ENCODE measurements around the gene GBE1.

Gene GBE1

DNA sequence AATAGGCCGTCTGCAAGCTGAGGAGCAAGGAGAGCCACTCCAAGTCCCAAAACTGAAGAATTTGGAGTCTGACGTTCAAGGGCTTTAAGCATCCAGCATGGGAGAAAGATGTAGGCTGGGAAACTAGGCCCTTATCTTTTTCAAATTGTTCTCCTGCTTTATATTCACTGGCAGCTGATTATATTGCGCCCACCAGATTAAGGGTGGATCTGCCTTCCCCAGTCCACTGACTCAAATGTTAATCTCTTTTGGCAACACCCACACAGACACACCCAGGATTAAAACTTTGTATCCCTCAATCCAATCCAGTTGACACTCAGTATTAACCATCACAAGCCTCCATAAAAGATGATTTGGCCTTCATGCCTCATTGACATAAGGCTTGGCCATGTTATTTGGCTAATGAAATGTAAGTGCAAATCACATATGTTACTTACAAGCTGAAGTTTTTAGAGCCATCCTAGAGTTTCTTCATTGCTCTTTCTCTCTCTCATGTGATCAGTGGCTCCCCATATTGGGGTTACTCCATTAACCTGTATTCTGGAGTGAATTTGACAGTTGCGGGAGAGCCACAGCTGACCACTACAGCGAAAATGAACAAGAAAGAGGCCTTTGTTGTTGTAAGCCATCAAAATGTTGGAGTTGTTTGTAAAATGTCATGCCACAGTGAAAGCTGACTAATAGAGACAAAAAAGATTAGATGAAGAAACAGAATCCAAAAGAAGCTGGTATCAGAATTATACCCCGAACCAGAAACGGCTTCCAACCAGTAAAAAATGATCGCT lies 61.7 kb downstream of the GBE1 start:
- no peak for DNase-seq (ENCODE audit: low spot score)

GRCh38 chr3:81696090-81696489 lies 65.4 kb downstream of the GBE1 start:
- no peak for DNase-seq (ENCODE audit: low spot score)

GRCh38 chr3:81695302-81695701 lies 66.1 kb downstream of the GBE1 start:
- no peak for DNase-seq (ENCODE audit: low spot score)

- no peak for DNase-seq (ENCODE audit: low spot score)
Observed at GRCh38 chr3:81694662-81695061, 66.8 kb downstream of the GBE1 start.

DNA sequence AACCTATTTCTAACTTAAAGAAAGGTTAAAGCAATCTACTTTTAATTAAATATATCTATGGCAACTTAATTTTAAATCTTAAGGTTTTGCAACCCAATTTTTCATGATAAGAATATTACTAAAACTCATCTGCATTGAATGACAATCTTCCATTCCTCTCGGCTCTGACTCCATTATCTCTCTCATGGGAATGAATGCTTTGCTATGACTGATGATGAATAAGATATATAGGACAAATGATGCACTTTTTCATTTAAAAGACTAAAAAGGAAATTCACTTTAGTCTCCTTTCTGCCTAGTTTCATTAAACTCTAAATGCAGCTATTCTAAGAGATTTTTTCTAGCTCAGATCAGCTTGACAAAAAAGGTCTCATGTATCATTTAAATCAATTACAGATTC lies 68.7 kb downstream of the GBE1 start:
- no peak for DNase-seq (ENCODE audit: low spot score)

DNA sequence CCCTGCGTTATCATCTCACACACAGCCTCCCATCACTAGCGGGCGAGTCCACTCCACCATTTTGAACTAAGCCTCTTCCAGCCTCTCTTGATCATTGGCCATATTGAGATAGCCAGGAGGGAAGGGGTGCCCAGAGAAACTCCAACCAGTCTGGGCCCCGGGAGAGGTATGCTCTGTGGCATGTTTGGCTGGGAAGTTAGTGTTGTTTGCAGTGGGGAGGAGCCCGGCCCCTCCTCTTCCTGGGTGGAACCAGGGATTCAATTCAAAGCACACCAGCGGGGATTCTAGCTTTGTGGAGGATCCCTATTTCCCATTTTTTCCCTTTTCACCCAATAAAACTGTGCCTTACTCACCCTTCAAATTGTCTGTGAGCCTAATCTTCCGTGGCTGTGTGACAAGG lies 71.8 kb downstream of the GBE1 start:
- DNase-seq (ENCODE audit: low spot score), result no peak

DNA sequence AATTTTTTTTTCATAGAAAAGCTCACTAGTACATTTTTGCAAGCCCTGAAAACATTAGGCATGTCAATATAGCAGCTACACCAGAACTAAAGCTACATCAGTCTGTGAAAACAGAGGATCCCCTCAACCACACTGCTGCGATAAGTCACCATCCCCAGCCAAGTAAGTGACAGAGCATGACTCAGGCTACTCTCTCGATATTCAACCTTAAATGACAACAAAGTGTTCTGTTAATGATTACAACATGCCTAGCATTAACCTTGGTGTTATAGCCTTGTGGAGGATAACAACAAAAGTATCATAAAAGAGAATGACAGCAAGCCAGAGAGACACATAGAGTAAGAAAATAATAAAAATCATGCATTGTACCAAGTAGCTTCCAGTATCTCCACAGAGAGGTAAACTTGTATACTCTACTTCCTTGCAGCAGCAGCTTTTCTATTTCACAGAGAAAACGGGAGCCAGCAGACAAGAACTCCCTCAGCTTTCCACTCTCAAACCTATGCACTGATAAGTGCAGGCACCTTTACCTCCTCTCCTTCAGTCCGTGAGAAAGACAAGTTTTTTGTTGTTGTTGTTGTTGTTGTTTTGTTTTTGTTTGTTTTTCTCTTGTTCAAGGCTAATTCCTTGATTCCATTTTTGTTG lies 76.6 kb downstream of the GBE1 start:
- no peak for DNase-seq (ENCODE audit: low spot score)

DNA sequence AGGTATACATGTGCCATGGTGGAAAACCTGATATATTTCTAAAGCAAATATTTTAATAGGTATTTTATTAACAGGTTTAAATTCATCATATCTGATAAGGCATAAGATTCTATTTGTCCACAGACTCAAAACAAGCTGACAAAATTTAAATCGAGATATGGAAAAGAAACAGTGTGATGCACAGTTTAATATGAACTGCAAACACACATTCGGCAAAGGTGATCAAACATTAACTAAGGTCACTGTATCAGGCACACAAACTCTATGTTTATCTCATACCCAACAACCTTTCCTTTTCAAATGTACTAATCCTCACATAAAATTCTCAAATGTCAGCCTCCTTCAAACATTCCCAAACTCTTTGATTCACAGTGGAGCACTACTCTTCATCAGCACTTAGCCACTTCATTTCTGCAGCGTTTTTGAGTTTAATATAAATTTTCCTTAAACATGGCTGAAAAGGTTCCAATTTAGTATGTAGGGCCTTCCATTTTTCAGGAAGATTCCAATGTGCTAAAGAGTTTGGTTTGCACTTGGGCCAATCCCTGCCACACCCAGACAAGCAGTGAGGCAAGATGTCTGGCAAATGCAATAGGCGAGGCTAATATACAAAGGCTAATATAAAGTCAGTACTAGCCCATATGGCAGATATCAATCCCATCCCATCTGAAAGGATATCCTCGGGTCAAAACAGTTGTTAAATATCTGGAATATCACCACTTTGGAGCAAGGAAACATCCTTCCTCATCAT lies 84.6 kb downstream of the GBE1 start:
- DNase-seq (ENCODE audit: low spot score), result no peak

DNA sequence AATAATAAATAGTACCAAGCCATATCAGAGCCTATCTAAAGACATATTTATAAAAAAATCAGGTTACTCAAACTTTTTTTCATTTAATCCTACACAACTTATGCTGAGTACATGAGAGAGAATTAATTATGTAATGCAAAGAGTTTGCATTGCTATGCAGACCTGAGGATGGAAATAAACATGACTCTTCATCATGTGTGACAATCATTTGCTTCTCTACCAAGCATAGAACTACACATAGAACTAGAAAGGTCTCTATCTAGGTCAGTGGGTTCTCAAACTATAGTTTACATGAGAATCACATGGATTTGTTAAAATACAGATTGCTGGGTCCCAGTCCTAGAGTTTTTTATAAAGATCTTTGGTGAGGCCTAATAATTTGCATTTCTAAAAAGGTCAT lies 86.8 kb downstream of the GBE1 start:
- no peak for DNase-seq (ENCODE audit: low spot score)

GRCh38 chr3:81668283-81668682 lies 93.2 kb downstream of the GBE1 start:
- no peak for DNase-seq (ENCODE audit: low spot score)

- peak; percentile 2 for DNase-seq (ENCODE audit: low spot score)
Observed at GRCh38 chr3:81666502-81667121, 94.8 kb downstream of the GBE1 start.

DNA sequence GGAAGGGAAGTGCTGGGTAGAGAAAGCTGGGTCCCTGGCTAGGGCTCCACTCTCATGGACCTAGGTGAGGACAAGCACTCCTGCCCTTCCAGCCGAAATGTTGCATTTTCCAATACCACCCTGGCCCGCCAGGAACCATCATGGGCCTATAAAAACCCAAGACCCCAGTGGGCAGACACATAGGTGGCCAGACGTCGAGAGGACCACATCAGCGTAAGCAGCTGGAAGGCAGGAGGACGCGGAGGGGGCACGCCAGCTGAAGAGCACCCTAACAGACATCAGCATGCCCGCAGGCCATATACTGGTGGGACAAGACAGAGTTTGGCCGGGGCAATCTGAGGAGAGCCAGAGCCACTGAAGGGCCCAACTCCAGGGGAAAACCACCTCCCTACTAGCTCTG lies 98.3 kb downstream of the GBE1 start:
- DNase-seq (ENCODE audit: low spot score), result no peak

- no peak for DNase-seq (ENCODE audit: low spot score)
Observed at GRCh38 chr3:81660036-81660435, 101.4 kb downstream of the GBE1 start.

GRCh38 chr3:81658322-81658997 lies 103.0 kb downstream of the GBE1 start:
- DNase-seq (ENCODE audit: low spot score), result no peak

GRCh38 chr3:81651139-81651538 lies 110.3 kb downstream of the GBE1 start:
- no peak for DNase-seq (ENCODE audit: low spot score)

GRCh38 chr3:81650187-81650586 lies 111.3 kb downstream of the GBE1 start:
- DNase-seq (ENCODE audit: low spot score), result no peak

DNA sequence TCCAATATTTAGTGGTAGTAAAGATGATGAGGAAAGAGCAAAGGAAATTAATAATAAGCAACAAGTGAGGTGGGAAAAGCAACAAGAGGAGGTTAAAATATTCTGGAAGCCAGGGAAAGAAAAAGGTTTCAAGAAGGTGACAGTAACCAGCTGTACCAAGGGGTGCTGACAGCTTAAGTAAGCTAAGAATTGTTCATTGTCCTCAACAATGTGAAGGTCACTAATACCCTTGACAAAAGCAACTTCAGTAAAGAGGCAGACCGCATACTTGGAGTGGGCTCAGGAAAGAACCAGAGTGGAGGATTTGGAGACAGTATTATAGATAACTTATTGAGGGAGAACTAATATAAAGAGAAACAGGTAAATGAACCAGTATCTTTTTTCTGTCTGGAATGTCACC lies 116.2 kb downstream of the GBE1 start:
- DNase-seq (ENCODE audit: low spot score), result no peak

- no peak for DNase-seq (ENCODE audit: low spot score)
Observed at GRCh38 chr3:81643721-81644120, 117.7 kb downstream of the GBE1 start.

DNA sequence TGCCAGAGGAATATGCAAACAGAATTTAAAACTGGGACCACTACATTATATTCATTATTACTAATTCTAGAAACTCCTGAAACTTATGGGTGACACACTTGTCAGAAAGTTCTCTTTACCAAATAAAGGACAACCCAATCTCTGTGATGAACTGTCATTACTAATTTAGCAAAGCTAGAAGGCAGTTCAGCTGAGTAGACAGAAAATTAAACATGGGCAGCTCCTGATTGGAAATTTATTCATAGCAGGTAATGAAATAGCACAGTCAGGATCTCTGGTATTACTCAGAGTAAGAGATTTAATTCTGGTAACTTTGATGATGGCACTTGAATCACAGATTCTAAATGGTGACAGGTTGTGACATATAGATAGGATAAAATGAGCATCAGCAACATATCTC lies 123.0 kb downstream of the GBE1 start:
- no peak for DNase-seq (ENCODE audit: low spot score)

- DNase-seq (ENCODE audit: low spot score), result no peak
Observed at GRCh38 chr3:81632659-81633058, 128.8 kb downstream of the GBE1 start.

DNA sequence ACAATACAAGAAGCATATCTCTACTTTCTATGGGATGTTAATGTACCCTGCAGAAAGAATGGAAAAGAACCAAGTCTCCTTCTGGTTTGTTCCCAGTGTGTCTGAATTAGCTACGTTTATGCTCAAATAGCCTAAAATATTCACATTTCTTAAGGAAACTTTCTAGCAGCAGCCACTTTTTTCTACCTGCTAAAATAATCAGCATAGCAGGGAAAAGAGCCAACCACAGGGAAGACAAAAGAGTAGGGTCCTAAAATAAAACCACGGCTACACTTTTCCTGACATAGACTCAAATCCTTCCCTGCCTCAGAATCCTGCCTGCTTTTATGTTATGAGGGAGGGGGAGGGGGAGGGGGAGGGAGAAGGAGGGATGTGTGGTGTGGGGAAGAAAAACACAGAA lies 136.7 kb downstream of the GBE1 start:
- no peak for DNase-seq (ENCODE audit: low spot score)

- no peak for DNase-seq (ENCODE audit: low spot score)
Observed at GRCh38 chr3:81622395-81622794, 139.1 kb downstream of the GBE1 start.

All from CD4-positive, alpha-beta T cell treated with Interleukin-2 at 100 ng/mL for 4 hours (primary cell).